ENCODE results near the gene SLC22A16. TPM values are rescaled to one million over a fixed set of nuclear protein-coding genes. Genes with fewer than 3 reads are reported as not detected.

The SLC22A16 gene
- total RNA-seq, 1 experiment from 2014 or later, result not detected

DNA sequence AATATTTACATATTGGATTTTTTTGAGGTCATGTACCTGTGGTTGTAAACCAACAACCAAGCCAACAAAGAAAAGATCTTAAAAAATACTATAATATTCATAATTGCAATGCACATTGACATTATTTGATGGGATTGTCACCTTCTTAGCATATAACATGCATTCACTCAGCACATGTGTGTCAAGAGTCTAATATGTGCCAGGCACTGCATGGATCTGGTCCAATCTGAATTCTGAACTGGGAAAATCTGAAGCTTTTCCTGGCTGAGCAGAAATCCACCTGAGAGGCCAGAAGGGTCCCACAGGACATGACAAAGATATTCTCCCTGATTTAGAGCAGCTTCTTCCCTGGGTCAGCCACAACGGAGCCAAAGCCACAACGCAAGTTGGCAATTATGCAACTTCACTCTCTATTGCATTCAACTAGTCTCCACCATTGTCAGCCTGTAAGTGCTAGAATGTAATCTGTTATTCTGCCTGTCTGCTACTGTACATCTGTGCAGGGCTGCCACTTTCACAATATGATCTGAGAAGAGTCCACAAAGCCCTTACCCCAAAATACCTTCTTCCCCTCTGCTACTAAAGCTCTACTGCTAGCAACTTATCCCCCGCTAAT lies 44.0 kb downstream of the SLC22A16 start:
- TF ChIP-seq EZH2phosphoT487 (IDR thresholded peaks at IDR 0.05; ENCODE audit: borderline replicate concordance, low read length) (no peak), EZH2 (IDR thresholded peaks at IDR 0.05; ENCODE audit: low read length, unreplicated experiment) (no peak)
- TF ChIP-seq, protein P1, sequence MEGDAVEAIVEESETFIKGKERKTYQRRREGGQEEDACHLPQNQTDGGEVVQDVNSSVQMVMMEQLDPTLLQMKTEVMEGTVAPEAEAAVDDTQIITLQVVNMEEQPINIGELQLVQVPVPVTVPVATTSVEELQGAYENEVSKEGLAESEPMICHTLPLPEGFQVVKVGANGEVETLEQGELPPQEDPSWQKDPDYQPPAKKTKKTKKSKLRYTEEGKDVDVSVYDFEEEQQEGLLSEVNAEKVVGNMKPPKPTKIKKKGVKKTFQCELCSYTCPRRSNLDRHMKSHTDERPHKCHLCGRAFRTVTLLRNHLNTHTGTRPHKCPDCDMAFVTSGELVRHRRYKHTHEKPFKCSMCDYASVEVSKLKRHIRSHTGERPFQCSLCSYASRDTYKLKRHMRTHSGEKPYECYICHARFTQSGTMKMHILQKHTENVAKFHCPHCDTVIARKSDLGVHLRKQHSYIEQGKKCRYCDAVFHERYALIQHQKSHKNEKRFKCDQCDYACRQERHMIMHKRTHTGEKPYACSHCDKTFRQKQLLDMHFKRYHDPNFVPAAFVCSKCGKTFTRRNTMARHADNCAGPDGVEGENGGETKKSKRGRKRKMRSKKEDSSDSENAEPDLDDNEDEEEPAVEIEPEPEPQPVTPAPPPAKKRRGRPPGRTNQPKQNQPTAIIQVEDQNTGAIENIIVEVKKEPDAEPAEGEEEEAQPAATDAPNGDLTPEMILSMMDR (conservative IDR thresholded peaks at IDR 0.05; ENCODE audit: low read depth, low read length), result no peak
- DNase-seq (no peak), ATAC-seq (no peak)
- Histone ChIP-seq H3K9me3 (ENCODE audit: low read length) (no peaks in the 10 kb centered on the region), H3F3A (ENCODE audit: low read length, unreplicated experiment) (no peaks in the 10 kb centered on the region), H3K79me2 (ENCODE audit: low read length) (no peaks in the 10 kb centered on the region), H3K27me3 (ENCODE audit: low read length) (0 out of 2 replicates have a peak, but pooled peaks cover 3% of the 10 kb centered on the region), H3K9ac (ENCODE audit: low read length) (no peak overlapping the region), H4K20me1 (ENCODE audit: low read length) (no peaks in the 10 kb centered on the region), H3K27ac (ENCODE audit: low read length) (no peak overlapping the region), H3K4me1 (ENCODE audit: insufficient read depth, low read length) (no peaks in the 10 kb centered on the region), H3K36me3 (ENCODE audit: low read depth, low read length) (no peaks in the 10 kb centered on the region), H3K4me3 (ENCODE audit: low read length) (no peak overlapping the region), H2AFZ (ENCODE audit: low read length) (no peak overlapping the region), H3K9me2 (replicated peaks; ENCODE audit: low read length) (no peaks in the 10 kb centered on the region), H3K4me2 (ENCODE audit: low read length) (no peak overlapping the region)
- CTCF ChIA-PET, result no interaction called here
- intact Hi-C loops (cut with micrococcal nuclease), result no loop called here
- BruUV-seq (replicated peaks), result no TSS peak
- POLR2A ChIA-PET (ENCODE audit: unreplicated experiment), result no interaction called here

GRCh38 chr6:110430741-110431140 lies 45.7 kb downstream of the SLC22A16 start:
- no peaks in the 10 kb centered on the region for H3F3A ChIP-seq (ENCODE audit: low read length, unreplicated experiment)
- no TSS peak for BruUV-seq (replicated peaks)
- H2AFZ ChIP-seq (ENCODE audit: low read length), result no peak overlapping the region
- POLR2A ChIA-PET (ENCODE audit: unreplicated experiment), result no interaction called here
- H3K27ac ChIP-seq (ENCODE audit: low read length), result no peak overlapping the region
- H3K4me2 ChIP-seq (ENCODE audit: low read length), result no peak overlapping the region
- peaks cover 12% of the 10 kb centered on the region; the same call in 1 of the 2 replicates for H3K27me3 ChIP-seq (ENCODE audit: low read length)
- no peaks in the 10 kb centered on the region for H3K79me2 ChIP-seq (ENCODE audit: low read length)
- no peaks in the 10 kb centered on the region for H3K9me3 ChIP-seq (ENCODE audit: low read length)
- no peaks in the 10 kb centered on the region for H4K20me1 ChIP-seq (ENCODE audit: low read length)
- intact Hi-C loops (cut with micrococcal nuclease), result no loop called here
- no peaks in the 10 kb centered on the region for H3K9me2 ChIP-seq (replicated peaks; ENCODE audit: low read length)
- no peak for DNase-seq
- no peak overlapping the region for H3K9ac ChIP-seq (ENCODE audit: low read length)
- H3K4me1 ChIP-seq (ENCODE audit: insufficient read depth, low read length), result no peaks in the 10 kb centered on the region
- TF ChIP-seq EZH2phosphoT487 (IDR thresholded peaks at IDR 0.05; ENCODE audit: borderline replicate concordance, low read length) (no peak), EZH2 (IDR thresholded peaks at IDR 0.05; ENCODE audit: low read length, unreplicated experiment) (no peak)
- TF ChIP-seq, protein P1 (conservative IDR thresholded peaks at IDR 0.05; ENCODE audit: low read depth, low read length), result no peak
- H3K4me3 ChIP-seq (ENCODE audit: low read length), result no peak overlapping the region
- no peak for ATAC-seq
- CTCF ChIA-PET, result no interaction called here
- no peaks in the 10 kb centered on the region for H3K36me3 ChIP-seq (ENCODE audit: low read depth, low read length)

DNA sequence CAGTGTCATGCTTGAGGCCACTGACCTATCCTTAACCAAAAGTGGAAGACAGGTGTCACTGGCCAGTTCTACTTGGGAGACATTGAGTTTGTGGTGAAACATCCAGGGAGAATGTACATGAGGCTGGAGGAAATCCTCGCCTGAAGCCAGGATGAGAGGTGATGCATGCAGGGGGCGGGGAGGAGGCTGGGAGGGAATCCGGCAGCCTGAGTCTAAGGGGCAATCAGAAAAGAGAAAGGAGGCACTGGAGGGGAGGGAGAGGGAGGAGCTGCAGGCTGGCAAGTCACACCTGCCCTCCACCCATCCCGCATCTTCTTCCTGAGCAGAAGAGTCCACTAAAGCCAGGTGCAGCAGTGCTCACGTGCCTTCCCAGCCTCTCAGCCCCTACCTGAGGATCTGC lies 46.2 kb downstream of the SLC22A16 start:
- no peak overlapping the region for H3K4me2 ChIP-seq (ENCODE audit: low read length)
- no peaks in the 10 kb centered on the region for H3K36me3 ChIP-seq (ENCODE audit: low read depth, low read length)
- no peak overlapping the region for H3K4me3 ChIP-seq (ENCODE audit: low read length)
- no peaks in the 10 kb centered on the region for H3K9me3 ChIP-seq (ENCODE audit: low read length)
- ATAC-seq, result no peak
- H3K27ac ChIP-seq (ENCODE audit: low read length), result no peak overlapping the region
- H3F3A ChIP-seq (ENCODE audit: low read length, unreplicated experiment), result no peaks in the 10 kb centered on the region
- no peaks in the 10 kb centered on the region for H3K79me2 ChIP-seq (ENCODE audit: low read length)
- H3K27me3 ChIP-seq (ENCODE audit: low read length), result peaks cover 17% of the 10 kb centered on the region
- H2AFZ ChIP-seq (ENCODE audit: low read length), result no peak overlapping the region
- POLR2A ChIA-PET (ENCODE audit: unreplicated experiment), result no interaction called here
- no TSS peak for BruUV-seq (replicated peaks)
- TF ChIP-seq, protein P1 (conservative IDR thresholded peaks at IDR 0.05; ENCODE audit: low read depth, low read length), result no peak
- TF ChIP-seq EZH2 (IDR thresholded peaks at IDR 0.05; ENCODE audit: low read length, unreplicated experiment), result no peak
- TF ChIP-seq EZH2phosphoT487 (IDR thresholded peaks at IDR 0.05; ENCODE audit: borderline replicate concordance, low read length), result no peak
- no peaks in the 10 kb centered on the region for H4K20me1 ChIP-seq (ENCODE audit: low read length)
- H3K9ac ChIP-seq (ENCODE audit: low read length), result no peak overlapping the region
- intact Hi-C loops (cut with micrococcal nuclease), result no loop called here
- CTCF ChIA-PET, result no interaction called here
- no peaks in the 10 kb centered on the region for H3K9me2 ChIP-seq (replicated peaks; ENCODE audit: low read length)
- no peak for DNase-seq
- H3K4me1 ChIP-seq (ENCODE audit: insufficient read depth, low read length), result no peaks in the 10 kb centered on the region

All from PC-3 (cell line).